ENCODE measurements around the gene KRT72.

DNA sequence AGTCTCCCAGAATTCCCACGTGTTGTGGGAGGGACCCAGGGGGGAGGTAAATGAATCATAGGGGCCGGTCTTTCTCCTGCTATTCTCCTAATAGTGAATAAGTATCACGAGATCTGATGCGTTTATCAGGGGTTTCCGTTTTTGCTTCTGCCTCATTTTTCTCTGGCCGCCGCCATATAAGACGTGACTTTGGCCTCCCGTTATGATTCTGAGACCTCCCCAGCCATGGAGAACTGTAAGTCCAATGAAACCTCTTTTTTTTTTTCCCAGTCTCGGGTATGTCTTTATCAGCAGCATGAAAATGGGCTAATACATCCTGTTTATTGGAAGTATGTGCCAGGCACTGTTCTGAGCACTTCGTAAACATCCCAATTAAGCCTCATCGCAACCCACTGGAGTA is 788 bp downstream of the KRT72 start:
- TF ChIP-seq, protein P1, sequence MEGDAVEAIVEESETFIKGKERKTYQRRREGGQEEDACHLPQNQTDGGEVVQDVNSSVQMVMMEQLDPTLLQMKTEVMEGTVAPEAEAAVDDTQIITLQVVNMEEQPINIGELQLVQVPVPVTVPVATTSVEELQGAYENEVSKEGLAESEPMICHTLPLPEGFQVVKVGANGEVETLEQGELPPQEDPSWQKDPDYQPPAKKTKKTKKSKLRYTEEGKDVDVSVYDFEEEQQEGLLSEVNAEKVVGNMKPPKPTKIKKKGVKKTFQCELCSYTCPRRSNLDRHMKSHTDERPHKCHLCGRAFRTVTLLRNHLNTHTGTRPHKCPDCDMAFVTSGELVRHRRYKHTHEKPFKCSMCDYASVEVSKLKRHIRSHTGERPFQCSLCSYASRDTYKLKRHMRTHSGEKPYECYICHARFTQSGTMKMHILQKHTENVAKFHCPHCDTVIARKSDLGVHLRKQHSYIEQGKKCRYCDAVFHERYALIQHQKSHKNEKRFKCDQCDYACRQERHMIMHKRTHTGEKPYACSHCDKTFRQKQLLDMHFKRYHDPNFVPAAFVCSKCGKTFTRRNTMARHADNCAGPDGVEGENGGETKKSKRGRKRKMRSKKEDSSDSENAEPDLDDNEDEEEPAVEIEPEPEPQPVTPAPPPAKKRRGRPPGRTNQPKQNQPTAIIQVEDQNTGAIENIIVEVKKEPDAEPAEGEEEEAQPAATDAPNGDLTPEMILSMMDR (conservative IDR thresholded peaks at IDR 0.05): no peak
- TF ChIP-seq ZFX (IDR thresholded peaks at IDR 0.05): no peak
